ENCODE data around the gene SCUBE1.

GRCh38 chr22:43274595-43275240 is 68.5 kb downstream of the SCUBE1 start:
- TF ChIP-seq CSDC2 (CRISPR knock-in tag; IDR thresholded peaks at IDR 0.05): no peak
- TF ChIP-seq ZNF565 (CRISPR knock-in tag; conservative IDR thresholded peaks at IDR 0.05; ENCODE audit: low read depth): no peak
- TF ChIP-seq RARB (CRISPR knock-in tag; IDR thresholded peaks at IDR 0.05): no peak
- TF ChIP-seq CREB5 (CRISPR knock-in tag; IDR thresholded peaks at IDR 0.05; ENCODE audit: low read depth): no peak
- TF ChIP-seq TCF4 (CRISPR knock-in tag; IDR thresholded peaks at IDR 0.05; ENCODE audit: borderline replicate concordance): no peak
- TF ChIP-seq PATZ1 (CRISPR knock-in tag; IDR thresholded peaks at IDR 0.05; ENCODE audit: borderline replicate concordance): no peak
- no peak for TF ChIP-seq ARNTL (CRISPR knock-in tag; IDR thresholded peaks at IDR 0.05; ENCODE audit: borderline replicate concordance, low read depth)
- TF ChIP-seq ZFP30 (CRISPR knock-in tag; IDR thresholded peaks at IDR 0.05): no peak
- TF ChIP-seq, protein P1, sequence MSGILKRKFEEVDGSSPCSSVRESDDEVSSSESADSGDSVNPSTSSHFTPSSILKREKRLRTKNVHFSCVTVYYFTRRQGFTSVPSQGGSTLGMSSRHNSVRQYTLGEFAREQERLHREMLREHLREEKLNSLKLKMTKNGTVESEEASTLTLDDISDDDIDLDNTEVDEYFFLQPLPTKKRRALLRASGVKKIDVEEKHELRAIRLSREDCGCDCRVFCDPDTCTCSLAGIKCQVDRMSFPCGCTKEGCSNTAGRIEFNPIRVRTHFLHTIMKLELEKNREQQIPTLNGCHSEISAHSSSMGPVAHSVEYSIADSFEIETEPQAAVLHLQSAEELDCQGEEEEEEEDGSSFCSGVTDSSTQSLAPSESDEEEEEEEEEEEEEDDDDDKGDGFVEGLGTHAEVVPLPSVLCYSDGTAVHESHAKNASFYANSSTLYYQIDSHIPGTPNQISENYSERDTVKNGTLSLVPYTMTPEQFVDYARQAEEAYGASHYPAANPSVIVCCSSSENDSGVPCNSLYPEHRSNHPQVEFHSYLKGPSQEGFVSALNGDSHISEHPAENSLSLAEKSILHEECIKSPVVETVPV (CRISPR knock-in tag; IDR thresholded peaks at IDR 0.05): no peak
- no peak for TF ChIP-seq OSR1 (CRISPR knock-in tag; IDR thresholded peaks at IDR 0.05)
- TF ChIP-seq SNAI2 (CRISPR knock-in tag; IDR thresholded peaks at IDR 0.05): no peak
- TF ChIP-seq BACH2 (CRISPR knock-in tag; IDR thresholded peaks at IDR 0.05; ENCODE audit: borderline replicate concordance): no peak

Data from SK-N-SH treated with all-trans-retinoic acid at 6 μM for 48 hours (cell line).